ENCODE results near the gene BRD7.

Gene BRD7

DNA sequence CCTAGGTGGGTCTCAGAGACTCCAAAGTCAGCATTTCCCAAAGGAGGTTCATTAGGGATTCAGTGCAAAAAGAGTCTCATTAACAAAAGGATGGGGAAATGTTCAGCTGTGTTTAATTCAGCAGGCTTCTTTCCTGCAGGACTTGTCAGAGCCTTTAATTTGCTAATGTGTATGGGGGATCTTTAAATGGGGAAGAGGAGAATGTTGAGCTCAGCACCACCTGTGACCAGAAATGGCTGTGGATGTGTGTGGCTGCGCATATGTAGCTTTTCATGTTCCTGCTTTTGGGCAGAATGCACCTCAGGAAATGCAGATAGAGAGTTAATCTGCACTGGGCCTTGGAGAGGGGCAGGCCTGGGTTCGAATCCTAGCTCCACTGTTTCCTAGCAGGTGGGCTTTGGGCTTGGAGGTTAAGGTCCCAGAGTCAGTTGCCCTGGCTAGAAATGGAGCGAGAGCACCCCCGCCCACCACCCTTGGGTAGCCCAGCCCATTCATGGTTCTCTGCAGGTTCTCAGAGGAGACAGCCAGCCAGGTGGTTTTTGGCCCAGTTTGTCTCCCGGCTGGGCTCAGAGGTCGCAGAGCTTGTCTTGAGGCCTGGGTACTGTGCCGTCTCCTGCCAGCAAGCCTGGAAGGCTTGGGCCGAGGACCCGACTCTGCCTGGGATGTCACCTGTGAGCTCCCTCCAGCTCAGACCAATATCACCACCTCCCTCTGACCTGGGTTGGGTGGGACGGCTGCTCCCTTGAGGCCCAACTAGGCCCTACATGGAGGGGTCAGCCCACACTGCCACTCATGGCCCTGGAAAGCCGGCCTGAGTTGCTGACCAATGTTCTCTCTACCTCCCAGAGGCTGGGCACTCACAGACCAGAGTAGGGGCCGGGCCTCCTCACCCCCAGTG, 93.1 kb downstream of the BRD7 start:
- DNase-seq (ENCODE audit: insufficient read length, low spot score) = no peak
- peak; percentile 14 for FAIRE-seq

DNA sequence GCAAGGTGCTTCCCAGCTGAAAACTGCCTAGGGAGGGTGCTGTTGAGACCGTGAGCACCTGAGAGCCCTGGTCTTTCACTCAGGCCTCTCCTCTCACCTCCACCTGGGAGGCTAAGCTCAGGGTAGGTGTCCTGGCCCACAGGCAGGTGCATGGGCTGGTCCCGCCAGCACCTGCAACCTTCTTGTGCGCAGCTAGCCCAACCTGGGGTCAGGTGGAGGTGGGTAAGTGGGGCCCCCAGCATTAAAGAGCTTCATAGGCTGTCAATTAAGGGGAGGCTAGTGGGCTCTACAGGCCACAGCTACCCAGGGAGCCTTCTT, 93.7 kb downstream of the BRD7 start:
- no peak for DNase-seq (ENCODE audit: insufficient read length, low spot score)
- no peak for FAIRE-seq

DNA sequence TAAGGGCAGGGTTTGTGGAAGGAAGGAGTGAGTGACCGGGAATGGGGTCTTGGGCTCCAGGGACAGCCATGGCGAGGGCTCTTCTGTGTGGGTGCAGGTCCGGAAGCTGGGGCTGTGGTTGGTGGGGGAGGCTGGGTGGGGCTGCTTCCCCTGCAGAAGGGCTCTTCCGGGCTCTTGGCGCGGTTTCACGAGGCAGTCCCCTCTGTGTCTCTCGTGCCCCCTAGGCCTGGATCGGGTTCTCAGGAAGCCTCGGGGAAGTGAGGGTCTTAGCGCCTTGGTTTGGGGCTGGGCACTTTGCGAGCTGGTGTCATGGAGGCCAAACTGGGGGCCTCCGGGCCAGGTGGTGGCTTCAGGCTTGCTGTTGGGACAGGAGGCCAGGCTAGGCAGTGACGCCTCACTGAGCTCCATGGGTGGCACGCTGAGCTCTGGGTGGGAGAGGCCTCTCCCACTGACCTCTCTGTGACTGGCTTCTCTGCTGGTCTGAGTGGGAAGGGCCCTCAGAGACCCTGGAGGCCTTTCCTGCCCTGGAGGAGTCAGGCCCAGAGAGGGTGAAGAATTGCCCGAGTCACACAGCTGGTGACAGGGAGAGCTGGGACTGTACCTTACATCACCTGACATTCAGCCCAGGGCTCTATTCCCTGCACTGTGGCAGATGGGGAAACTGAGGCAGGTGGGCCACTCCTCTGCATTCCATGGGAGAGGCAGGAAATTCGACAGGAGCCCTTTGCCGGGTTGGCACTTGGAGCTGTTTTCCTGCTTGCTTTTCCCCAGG, 94.3 kb downstream of the BRD7 start:
- DNase-seq (ENCODE audit: insufficient read length, low spot score) = peak; percentile 67
- FAIRE-seq = no peak

DNA sequence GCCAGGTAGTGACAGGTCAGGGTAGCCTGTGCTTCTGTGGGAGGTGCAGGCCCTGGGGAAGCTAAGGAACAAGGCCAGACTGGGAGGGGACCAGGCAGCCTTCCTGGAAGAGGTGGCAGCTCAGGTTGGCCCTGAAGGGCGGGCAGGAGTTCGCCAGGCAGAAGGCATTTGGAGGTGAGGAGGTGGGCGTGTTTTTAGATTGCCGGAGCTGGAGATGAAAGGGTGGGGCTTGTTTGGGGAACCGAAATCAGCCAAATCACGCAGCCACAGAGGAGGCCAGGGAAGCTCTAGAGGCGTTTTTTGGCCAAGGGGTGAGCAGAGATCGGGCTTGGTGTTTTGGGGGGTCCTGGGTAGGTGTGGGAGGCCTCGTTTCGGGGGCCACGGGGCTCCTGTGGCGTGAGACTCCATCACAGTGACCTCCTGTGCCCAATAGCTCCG, 94.9 kb downstream of the BRD7 start:
- FAIRE-seq (peak; percentile 97), DNase-seq (ENCODE audit: insufficient read length, low spot score) (peak; percentile 80)

DNA sequence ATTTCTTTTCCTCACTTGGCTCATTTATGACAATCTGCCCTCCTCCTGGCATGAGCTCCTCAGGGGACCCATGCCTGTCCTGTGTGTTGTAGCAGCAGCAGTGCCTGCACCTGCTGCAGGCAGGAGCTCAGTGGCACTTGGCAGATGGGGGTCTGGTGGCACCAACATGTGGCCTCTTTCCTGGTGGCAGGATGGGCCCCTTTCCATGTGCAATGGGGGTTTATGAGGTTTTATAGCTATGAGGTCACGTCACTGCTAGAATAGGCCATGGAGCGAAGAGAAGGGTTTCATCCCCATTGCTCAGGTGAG, 95.5 kb downstream of the BRD7 start:
- FAIRE-seq = no peak
- no peak for DNase-seq (ENCODE audit: insufficient read length, low spot score)

DNA sequence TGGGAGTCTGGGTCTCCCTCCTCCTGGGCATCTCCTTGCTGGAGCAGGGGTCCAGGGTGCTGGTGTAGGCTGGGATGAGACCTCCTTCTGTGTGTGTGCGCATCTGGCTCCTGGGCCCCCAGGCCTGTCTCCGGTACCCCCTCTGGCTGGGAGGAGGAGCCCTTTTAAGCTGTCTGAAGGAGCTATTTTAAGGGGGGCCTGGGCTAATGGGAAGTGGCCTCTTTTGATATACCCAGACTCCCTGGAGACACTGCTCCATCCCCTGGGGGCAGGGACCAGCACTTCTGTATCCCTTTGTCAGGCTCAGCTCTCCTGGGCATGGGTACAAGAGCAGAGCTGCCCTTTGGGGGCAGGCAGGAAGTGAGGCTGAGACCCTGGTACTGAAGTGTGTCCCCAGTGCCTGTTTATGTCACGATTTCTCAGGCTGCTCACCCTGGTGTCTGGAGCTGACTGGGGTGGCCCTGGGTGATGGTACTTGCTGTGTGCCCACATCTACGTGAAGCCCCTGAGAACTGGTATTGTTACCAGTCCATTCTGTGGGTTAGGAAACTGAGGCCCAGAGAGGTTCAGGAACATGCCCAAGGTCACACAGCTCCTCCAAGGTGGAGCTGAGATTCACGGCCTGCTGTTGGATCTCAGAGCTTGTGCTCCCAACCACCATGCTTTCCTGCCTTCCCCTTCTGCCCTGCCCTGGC, 96.0 kb downstream of the BRD7 start:
- no peak for FAIRE-seq
- no peak for DNase-seq (ENCODE audit: insufficient read length, low spot score)

DNA sequence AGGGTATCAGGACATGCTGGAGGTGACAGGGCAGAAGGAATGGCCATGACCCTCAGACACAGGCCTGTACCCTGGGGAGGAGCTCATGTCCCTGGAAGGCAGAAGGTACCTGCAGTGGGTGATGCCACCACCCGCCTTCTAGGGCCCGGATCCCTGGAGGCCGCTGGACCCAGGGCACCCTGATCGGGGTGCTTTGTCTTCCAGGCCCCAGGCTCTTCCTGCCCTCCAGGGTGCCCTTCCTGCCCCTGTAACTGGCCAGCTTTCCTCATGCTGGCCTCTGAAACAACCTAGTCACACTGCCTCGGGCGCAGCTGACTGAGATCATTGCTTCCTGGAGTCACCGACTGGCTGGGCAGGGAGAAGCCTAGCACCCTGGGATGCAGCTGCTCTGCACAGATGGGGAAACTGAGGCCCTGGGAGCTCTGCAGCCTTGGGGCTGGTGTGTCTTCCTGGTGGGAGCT, 96.6 kb downstream of the BRD7 start:
- FAIRE-seq (no peak), DNase-seq (ENCODE audit: insufficient read length, low spot score) (no peak)

DNA sequence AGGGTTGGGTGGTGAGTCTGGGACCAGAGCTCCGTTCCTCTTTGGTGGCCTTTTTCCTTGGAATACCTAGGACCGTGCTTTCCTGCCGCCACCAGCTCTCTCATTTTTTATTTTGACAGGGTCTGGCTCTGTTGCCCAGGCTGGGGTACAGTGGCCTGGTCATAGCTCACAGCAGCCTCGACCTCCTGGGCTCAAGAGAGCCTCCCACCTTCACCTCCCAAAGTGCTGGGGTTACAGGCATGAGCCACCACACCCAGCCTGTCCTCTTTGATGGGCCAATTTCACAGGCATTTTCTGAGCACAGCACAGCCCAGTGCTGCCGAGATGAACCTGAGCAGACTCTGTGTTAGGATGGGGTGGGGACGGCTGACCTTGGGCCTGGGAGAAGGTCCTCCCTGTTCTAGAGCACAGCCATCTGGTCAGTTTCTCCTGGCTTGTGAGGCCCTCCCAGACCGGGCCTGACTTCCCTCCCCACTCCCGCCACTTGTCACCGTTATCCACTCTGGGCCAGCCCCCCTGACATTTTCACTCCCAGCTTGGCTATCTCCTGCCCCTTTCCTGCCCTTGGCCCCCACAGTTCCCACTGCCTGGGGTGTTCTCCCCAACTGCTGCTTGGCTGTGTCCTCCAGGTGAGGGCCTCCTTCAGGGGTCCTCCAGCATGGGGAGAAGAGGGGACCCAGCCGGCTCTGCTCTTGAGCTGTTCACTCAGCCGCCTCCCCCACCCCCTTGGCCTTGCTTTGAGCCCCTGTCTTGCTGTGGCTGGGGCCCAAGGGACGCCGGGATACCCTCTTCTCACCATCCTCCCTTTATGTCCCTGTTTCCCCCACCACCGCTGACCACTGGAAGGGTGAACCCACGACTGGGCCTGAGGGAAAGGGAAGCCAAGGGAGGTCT, 97.4 kb downstream of the BRD7 start:
- FAIRE-seq = no peak

DNA sequence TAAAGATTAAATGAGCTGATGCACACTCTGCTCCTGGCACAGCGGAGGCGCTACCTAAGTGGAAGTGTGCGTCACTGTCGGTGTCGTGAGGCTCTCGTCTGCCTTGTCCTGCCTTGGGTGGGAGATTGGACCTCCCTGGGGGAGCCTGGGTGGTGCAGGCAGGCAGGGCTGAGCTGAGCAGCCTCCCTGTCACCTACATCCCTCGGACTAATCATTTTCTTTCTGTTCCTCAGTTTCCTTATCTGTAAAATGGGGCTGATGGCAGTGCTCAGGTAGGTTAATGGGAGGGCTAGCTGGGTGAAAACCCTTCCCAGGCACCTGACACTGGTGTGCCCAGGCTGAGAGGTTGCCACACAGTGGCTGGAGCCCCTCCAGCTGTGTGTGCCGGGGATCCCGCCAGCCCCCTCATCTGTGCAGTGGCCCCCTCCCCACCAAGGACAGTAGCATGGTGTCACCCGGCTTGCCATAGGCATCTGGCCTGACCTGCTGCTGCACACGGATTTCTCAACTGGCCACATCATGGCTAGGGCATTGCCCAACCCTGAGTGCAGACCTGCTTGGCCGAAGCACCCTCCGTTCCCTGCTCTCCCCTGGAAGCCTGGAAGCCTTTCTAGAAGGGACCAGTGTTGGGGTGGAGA, 98.2 kb downstream of the BRD7 start:
- FAIRE-seq (no peak), DNase-seq (ENCODE audit: insufficient read length, low spot score) (no peak)

More for the DNA sequence above, 97.4 kb downstream of the BRD7 start:
- DNase-seq (ENCODE audit: insufficient read length, low spot score) = no peak

DNA sequence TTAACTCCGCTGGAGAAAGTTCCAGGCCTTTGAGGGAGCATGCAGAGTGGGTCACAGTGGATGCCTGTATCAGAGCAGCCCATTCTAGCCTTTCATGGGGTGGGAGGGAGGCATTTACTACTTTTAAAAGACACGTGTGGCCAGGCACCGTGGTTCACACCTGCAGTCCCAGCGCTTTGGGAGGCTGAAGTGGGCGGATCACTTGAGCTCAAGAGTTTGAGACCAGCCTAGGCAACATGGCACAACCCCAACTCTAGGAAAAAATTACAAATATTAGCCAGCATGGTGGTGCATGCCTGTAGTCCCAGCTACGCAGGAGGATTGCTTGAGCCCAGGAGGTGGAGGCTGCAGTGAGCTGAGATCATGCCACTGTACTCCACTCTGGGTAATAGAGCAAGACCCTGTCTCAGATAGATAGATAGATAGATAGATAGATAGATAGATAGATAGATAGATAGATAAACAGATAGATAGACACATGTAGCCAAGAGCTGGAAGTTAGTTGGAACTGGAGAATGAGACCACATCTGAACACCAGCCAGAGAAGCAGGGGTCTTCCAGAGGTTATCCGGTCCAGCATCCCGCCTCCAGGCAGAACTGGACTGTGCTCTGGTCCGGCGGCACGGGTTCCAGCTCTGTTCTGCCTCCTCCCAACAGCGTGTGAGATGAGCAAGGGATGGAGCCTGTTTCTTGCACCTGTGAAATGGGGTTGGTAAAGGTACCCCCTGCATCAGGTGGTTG, 98.8 kb downstream of the BRD7 start:
- no peak for FAIRE-seq
- DNase-seq (ENCODE audit: insufficient read length, low spot score) = no peak

DNA sequence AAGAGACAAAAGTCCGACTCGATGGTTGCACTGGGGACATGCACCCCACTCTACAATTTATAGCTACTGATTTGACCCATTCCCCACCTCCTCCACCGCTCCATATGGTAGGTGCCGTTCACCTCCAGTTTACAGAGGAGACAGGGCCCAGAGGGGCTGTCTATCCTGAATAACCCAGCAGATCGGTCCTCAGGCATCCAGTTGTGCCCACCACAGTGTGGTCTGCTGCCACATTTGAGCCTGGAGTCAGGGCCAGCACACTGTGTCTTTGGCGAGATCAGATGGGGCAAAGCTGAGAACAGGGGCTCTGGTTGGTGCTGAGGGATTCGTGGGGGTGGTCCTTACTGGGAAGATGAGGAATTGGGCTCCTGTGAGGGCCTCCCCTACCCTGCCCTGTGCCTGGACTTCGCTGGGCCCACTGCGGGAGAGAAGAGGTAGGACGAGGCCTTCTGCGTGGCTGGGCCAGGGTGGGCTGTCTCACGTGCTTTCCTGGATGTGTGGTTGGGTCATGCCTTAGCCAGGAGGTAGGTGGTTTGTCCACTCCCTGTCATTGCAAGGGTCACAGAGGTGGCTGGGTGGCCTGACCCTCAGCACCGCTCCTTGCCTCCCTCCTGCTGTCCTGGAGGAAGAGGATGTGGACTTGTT, 99.6 kb downstream of the BRD7 start:
- DNase-seq (ENCODE audit: insufficient read length, low spot score) = no peak
- no peak for FAIRE-seq

DNA sequence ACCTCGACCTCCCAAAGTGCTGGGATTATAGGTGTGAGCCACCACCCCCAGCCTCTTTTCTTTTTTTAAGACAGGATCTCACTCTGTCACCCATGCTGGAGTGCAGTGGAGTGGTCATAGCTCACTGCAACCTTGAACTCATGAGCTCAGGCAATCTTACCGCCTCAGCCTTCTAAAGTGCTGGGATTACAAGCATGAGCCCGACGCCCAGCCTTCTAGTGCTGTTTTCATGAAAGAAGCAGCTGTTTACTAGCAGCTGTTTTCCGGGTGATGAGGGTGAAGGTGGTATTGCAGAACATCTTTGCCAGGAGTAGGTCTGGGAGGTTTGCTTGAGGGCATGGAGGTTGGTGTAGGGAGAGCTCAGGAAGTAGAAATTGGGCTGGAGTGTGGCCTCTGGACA, 100.4 kb downstream of the BRD7 start:
- no peak for DNase-seq (ENCODE audit: insufficient read length, low spot score)
- FAIRE-seq = no peak

DNA sequence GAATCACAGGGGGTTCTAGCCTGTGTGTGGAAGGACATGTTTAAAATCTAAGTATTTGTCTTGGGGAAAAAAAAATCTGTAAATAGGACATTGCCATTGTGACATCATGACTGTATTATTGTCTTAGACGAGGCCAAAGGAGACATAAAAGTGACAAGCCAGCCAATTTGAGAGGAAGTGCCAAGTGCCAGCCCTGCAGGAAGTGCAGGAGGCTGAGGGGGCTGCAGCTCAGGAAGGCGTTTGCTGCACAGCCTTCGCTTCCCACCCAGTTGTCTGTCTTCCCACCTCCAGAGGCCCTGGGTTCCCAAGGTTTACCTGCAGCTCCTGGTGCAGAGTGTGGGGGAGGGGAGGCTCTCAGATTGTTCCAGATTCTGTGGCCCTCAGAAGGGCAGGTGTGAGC, 101.1 kb downstream of the BRD7 start:
- DNase-seq (ENCODE audit: insufficient read length, low spot score) = no peak
- FAIRE-seq = no peak

DNA sequence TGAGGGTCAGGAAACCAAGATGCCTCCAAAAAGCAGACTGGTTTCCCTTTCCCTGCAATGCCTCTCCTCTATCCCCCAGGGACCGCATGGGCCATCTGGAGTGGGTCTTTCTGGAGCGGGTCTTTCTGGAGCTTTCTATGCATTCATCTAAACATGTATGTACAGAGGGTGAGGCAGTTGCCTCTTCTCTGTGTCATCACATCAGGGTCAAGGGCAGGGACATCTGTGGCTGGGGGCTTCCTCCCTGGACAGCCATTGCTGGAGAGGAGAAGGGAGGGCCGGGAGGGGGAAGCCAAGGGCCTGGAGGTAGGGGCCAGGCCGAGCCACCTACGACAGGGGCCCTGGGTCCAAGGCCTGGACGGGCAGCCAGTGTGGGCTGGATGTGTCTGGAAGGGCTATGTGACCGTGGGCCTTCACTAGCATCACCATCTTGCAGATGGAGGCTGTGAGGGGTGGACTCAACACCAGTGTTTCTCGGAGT, 101.6 kb downstream of the BRD7 start:
- DNase-seq (ENCODE audit: insufficient read length, low spot score) = no peak
- peak; percentile 57 for FAIRE-seq

DNA sequence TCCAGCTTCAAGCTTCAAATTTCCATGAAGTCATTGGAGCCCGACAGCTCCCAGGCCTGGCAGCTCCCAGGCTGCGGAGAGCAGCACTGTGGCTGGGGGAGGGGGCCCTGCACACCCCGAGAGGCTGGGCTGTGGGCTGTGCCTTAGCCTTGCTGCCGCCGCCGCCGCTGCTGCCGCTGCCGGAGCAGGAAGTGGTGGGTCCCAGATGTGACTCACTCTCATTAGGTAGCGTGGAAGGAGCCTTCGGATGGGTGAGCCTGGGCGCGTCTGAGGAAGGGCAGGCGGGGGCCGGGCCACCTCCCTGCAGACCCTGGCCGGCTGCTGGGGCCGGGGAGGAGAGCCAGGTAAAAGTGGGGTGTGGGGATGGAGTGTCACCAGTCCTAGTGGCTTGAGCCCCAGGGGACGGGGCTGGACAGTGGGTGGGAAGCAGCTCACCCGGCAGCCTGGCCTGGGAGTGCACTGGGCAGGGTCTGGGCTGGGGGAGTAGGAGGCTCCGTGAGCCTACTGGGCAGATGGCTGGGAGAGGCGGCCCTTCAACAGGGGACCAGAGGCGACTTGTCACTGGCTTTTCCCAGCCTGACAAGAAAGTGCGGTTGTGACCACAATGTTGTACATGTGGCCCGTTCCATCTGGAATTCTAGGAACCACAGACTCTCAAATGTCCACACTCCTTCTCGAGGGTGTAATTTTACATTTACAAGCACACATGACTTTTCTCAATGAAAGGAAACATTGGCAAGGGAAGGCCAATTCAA, 102.3 kb downstream of the BRD7 start, which contains the start of gene ADCY7:
Gene ADCY7 (plus strand): TSS at position 215 of the 755 bp plus-strand sequence. CDS start 21,629 bp downstream, outside the sequence.
- DNase-seq (ENCODE audit: insufficient read length, low spot score) (peak; percentile 73), FAIRE-seq (peak; percentile 93)
